ENCODE results near the gene SMARCA4.

- TF ChIP-seq CTCF (IDR thresholded peaks at IDR 0.05) (no peak), POLR2A (IDR thresholded peaks at IDR 0.05) (no peak)
Observed at GRCh38 chr19:11033251-11033650, 72.4 kb downstream of the SMARCA4 start.
